Measurements from ENCODE around the gene NTM.

The NTM gene

DNA sequence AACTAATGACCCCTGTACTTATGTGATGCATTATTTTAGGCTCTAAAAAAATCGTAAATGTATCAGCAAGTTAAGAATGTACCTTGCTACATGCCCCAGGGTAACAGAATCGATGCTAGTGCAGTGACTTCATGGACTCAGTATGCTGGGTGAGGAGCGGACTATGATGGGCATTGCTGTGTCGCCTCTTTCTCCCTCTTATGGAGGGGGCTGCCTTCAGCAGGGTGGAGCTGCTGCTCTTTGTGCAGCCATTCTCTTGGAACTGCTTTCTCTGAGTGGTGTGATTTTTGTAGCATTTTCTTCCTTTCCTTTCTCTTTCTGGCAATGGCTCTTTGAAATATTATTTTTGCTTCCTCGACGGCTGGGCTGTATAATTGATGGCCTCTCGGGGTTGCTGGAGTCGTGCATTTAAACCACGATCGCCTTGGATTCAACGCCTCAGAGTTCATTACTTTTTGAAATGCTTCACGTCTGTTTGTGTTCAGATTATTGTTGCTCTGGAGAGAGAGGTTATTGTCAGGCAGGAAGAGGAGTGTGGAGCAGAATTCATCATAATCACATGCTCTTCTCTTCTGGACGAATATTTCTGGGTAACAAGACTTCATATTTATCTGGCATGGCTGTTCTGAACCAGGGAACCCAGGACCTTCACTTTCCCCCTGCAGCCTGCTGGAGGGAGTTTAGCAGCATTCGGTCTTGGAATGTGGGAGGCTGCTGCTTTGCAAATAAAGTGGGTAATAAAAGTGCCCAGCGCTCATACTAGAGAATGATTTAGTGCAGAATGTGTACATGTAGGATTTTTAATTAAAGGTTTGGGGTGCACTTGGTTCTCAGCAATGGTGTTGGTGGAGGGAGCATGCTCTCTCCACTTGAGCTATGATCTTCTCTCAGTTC is 804.2 kb downstream of the NTM start:
- TF ChIP-seq ZNF274 (IDR thresholded peaks at IDR 0.05; ENCODE audit: low read depth, low read length), result no peak
- no peak overlapping the region for H3K4me3 ChIP-seq (ENCODE audit: low read length)

DNA sequence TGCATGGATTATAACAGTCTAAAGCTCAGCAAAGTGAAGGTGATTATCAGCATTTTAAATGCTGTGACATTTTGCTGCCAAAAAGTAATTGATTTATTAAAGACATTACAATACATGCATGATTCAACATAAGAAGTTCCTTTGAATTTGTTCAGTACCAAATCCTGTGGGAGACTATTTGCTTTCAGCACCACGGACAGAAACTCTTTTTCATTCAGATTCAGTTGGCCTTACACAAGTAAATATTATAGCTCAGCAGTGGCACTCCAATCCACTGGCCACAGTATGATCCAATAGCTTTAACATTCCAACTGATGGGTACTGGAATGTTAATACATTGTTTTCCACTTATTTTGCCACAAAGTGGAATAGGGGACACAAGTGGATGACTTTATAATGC is 806.7 kb downstream of the NTM start:
- H3K4me3 ChIP-seq (ENCODE audit: low read length), result no peak overlapping the region
- no peak for TF ChIP-seq ZNF274 (IDR thresholded peaks at IDR 0.05; ENCODE audit: low read depth, low read length)

DNA sequence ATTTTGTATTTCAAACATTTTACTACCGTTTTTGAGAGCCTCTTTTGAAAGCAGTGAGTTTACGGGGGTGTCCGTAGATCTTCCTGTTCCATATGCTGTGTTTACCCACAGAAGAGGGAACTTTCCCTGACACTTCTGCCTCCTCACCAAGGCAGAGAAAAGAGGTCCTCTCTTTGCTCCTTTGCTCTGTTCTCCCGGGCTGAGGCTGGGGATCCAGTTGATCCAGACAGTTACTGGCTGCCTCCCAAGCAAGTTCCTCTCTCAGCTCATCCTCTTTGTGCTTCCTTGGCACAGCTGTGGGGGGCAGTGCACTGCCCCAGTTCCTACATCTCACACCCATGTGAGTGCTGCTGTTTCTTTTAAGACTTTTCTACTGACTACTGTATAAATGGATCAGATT is 813.7 kb downstream of the NTM start:
- no peak for TF ChIP-seq ZNF274 (IDR thresholded peaks at IDR 0.05; ENCODE audit: low read depth, low read length)
- no peak overlapping the region for H3K4me3 ChIP-seq (ENCODE audit: low read length)

DNA sequence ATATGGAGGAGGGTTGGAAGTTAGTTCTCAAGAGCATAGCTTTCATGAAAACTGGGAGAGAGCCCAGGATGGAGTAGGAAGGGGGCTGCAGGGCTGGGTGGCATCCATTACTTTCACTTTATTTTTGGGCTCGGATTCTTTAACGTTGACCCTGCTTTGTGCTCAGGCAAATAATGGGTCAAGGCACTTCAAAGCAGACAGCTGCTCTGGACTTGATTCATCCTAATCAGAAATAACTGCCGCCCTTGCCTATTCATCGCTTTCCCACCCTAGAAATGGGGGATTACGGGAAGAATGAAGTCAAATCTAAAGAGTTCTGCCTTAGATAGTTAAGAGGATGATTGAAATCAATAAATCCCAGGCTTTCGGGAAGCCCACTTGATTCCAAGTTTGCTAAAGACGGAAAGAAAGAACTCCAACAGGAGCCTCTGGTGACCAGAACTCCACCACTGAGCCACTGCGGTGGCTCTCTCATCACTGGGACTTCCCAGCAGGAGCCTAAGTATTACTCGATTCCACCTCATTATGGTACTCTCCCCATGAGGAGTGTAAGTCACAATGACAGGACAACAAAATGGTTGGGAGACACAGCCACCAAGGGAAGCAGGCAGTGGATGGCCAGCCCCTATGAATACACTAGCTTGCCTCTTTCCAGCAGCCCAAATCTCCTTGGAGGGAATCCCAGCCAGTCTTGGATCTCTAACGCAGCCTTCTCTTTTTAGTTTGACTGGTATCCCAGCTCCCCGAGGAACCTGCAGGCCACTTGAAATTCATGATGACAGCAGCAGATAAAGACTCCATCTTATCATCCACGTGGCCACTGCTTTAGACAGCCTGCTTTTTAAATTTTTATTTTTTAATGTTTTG is 815.5 kb downstream of the NTM start:
- no peak for TF ChIP-seq ZNF274 (IDR thresholded peaks at IDR 0.05; ENCODE audit: low read depth, low read length)
- no peak overlapping the region for H3K4me3 ChIP-seq (ENCODE audit: low read length)

DNA sequence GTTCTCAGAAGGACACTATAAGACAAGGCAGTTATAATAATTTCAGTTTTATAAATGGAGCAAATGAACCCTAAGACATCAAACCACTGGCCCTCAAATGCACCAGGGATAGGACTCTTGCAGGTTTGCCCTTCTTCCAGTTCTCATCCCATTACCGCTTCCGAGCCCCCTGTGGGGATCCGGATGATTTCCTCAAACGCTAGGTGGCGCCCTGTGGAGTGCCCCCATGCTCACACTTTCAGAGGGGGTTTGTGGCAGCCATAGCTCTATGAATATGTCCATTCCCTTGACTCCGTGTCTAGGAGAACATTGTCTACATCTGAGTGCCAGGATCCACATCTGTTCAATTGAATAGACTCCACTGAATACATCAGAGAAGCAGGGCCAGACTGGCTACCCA is 816.3 kb downstream of the NTM start:
- no peak for TF ChIP-seq ZNF274 (IDR thresholded peaks at IDR 0.05; ENCODE audit: low read depth, low read length)

DNA sequence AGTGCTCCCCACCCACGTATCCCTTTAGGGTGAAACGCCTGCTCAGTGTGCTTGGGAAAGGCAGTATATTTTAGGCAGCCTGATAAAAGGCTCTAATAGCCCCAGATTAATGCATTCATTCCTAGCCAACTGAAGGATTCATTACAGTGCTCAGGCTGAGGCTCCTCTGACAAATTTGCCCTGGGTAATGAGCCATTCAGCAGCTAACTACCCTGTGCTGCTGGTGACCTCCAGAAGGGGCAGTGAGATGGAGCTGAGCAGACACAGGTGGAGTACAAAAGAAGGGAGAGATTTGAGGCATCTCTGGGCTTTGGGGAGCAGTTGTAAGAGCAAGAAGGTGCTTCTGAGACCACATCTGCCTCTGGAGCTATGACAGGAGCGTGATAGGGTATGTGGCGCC is 817.0 kb downstream of the NTM start:
- H3K4me3 ChIP-seq (ENCODE audit: low read length), result no peak overlapping the region
- no peak for TF ChIP-seq ZNF274 (IDR thresholded peaks at IDR 0.05; ENCODE audit: low read depth, low read length)

More for the DNA sequence above, 816.3 kb downstream of the NTM start:
- no peak overlapping the region for H3K4me3 ChIP-seq (ENCODE audit: low read length)

DNA sequence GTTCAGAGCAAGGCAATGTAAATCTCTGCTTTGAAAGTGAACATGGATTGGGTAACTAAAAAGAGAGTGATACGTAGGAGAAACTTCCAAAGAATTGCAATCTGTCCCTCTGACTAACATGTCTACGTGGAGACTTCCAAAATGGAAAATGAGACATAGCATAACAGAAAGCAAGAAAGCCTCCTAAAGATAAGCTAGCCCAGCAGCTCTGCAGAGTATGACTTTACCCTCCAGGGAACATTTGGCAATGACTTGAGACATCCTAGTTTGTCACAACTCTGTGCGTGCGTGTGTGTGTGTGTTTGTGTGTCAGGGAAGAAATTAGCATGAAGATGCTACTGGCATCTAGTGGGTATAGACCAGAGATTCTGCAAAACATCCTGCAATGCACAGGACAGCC is 817.4 kb downstream of the NTM start:
- TF ChIP-seq ZNF274 (IDR thresholded peaks at IDR 0.05; ENCODE audit: low read depth, low read length), result no peak
- no peak overlapping the region for H3K4me3 ChIP-seq (ENCODE audit: low read length)

DNA sequence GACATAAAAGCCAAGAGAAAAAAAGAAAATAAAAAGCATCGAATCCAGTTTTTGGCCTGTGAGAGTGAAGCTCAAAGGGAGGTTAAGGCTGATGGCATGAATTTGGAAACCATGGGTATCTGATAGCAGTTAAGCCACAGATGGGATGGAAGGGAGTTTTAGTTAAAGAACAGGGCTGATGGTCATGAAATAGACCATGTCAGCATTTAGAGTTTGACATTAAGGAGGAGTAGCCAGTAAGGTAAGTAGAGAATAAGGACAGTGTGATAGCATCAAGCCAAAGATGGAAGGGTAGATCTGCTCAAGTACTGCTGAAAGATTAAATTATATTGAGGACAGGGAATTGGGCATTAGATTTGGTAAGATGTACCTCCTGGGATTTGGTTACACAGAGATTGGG is 826.5 kb downstream of the NTM start:
- TF ChIP-seq ZNF274 (IDR thresholded peaks at IDR 0.05; ENCODE audit: low read depth, low read length), result no peak
- no peak overlapping the region for H3K4me3 ChIP-seq (ENCODE audit: low read length)

DNA sequence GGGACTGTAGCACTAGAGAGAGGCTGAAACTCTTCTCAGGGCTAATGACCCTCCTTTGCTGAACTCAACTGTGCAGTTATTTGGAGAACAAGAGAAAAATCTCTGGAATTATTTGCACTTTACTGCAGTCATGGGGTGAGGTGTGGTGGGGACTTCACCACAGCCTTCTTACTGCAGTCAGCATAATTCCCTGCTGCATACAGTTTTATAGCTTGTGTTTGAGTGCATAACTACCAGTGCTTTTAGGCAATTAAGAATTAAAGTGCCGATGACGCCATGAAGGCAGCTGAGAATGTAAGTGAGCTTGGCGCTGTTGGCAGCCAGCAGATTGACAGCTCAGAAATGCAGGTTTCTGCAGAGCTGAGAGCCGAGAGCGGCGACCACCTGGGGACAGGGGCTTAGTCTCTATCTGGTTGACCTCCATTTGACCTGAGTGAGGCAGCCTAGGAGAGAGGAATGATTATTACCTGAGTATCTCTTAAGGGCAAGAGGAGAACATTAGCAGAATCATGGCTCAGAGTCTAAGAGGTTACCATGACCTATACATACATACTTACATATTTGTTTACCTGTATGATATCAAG is 830.0 kb downstream of the NTM start:
- H3K4me3 ChIP-seq (ENCODE audit: low read length), result no peak overlapping the region
- TF ChIP-seq ZNF274 (IDR thresholded peaks at IDR 0.05; ENCODE audit: low read depth, low read length), result no peak

DNA sequence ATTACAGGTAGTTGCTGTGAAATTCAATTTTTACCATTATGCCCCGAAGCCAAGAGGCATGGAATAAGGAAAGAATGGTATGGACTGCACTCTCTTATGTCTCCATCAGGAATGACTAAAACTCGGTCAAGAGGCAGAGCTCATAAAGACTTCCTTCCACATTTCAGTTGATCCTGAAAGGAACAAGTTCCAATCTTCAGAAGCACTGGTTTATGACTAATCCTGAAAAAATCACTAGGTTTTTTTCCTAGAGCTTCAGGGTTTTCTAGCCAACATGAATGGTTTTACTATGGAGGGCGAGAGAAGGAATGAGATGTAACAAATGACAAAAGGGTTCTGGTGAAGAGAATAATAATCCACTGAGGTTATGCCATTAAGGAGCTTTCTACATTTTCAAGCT is 832.2 kb downstream of the NTM start:
- TF ChIP-seq ZNF274 (IDR thresholded peaks at IDR 0.05; ENCODE audit: low read depth, low read length), result no peak
- H3K4me3 ChIP-seq (ENCODE audit: low read length), result no peak overlapping the region

DNA sequence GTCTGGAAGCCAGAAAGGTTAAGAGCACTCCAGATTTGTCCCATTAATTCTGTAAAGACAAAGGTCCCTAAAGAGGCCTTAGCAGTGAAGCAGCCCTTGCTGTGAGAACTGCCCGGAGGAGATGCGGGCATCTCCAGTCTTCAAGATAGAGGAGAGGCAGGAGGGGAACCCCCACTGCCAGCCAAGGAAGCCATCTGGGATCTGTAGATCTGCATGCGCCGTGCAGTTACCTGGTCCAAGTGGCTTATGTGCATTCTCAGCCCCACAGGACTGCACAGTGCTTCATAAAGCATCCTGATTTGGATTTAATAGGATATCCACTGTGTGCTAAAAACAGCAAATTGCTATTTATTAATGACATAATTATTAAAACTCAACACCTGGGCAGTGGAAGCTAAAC is 834.6 kb downstream of the NTM start:
- H3K4me3 ChIP-seq (ENCODE audit: low read length), result no peak overlapping the region
- no peak for TF ChIP-seq ZNF274 (IDR thresholded peaks at IDR 0.05; ENCODE audit: low read depth, low read length)

DNA sequence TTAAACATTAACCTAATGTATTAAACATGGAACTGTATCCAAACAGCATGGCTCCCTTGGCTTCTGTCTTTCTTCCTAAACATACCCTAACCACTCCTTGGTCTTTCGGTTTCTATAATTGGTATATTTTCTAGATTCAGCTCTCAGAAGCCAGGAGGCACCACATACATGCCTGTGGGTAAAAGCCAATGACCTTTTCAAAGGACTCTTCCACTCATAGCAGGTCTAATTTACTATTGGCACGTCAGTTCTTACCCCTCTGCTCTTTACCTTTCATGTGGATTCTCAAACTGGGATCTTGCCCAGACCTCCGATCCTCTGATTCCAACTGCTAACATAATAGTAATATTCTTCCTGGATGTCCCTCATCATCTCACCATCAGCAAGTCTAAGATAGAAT is 835.1 kb downstream of the NTM start:
- no peak for TF ChIP-seq ZNF274 (IDR thresholded peaks at IDR 0.05; ENCODE audit: low read depth, low read length)
- H3K4me3 ChIP-seq (ENCODE audit: low read length), result no peak overlapping the region

DNA sequence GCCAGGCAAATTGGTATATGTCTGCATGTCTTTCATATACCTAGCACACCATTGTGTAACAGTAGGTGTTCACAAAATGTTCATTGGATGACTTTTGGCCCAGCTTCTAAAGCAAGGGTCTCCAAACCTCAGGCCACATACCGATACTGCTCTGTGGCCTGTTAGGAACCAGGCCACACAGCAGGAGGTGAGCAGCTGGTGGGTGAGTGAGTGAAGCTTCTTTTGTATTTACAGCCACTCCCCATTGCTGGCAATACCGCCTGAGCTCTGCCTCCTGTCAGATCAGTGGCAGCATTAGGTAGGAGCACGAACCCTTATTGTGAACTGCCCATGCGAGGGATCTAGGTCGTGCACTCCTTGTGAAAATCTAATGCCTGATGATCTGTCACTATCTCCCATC is 836.6 kb downstream of the NTM start:
- TF ChIP-seq ZNF274 (IDR thresholded peaks at IDR 0.05; ENCODE audit: low read depth, low read length), result no peak

DNA sequence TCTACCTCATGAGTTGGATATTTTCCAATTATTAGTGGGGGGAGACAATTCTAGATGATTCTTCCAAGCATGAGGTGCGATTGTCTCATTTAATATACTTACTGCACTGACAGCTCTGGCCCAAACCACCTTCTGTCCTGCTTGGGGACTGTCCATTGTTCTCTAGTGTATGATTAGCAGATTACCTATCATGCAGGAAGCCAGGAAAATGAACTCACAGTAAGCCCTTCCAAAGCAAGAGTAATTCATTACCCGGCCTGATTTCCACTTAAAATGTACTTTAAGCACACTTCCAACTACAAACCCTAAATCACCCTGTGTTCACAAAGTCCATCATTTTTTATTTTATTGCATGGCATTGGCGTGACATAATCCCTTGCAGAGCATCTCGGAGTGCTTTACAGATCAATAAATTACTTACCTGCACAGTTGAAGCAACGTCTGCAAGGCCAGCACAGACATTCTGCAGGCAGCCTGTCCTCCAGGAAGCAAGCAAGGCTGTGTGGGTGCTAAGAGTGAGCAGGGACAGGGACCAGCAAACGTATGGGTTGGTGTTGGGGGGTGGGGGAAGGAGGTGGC is 838.2 kb downstream of the NTM start:
- no peak overlapping the region for H3K4me3 ChIP-seq (ENCODE audit: low read length)
- no peak for TF ChIP-seq ZNF274 (IDR thresholded peaks at IDR 0.05; ENCODE audit: low read depth, low read length)

More for the DNA sequence above, 836.6 kb downstream of the NTM start:
- no peak overlapping the region for H3K4me3 ChIP-seq (ENCODE audit: low read length)
